Fibroblast of lung (primary cell): ENCODE results near the gene KRT82. TPM values are rescaled to one million over a fixed set of nuclear protein-coding genes. Genes with fewer than 3 reads are reported as not detected.

Experiments
- DNase-seq, 2 donors: peaks; one replicate each; pipeline versions ENCODE4 v3.0.0 to v3.0.0-alpha.2; 2010; ENCODE audit warnings: low read depth in 2 of 2
- H2AFZ ChIP-seq: 2 replicates; pipeline ENCODE4 v1.5.1; 2012; ENCODE audit warnings: low read length, control low read depth, inconsistent platforms
- H3K27ac ChIP-seq: 2 replicates; pipeline ENCODE4 v1.5.1; 2011; ENCODE audit warnings: low read length, control low read depth; ENCODE audit not compliant: insufficient read depth
- H3K27me3 ChIP-seq: 2 replicates; pipeline ENCODE4 v1.5.1; 2011; ENCODE audit warnings: mild to moderate bottlenecking, low read length; ENCODE audit not compliant: control insufficient read depth, insufficient read depth
- H3K36me3 ChIP-seq: 2 replicates; pipeline ENCODE4 v1.5.1; 2011; ENCODE audit warnings: low read length; ENCODE audit not compliant: control insufficient read depth, insufficient read depth
- H3K4me1 ChIP-seq: 2 replicates; pipeline ENCODE4 v1.5.1; 2011; ENCODE audit warnings: low read length; ENCODE audit not compliant: control insufficient read depth, insufficient read depth; ENCODE audit errors: extremely low read depth
- H3K4me2 ChIP-seq: 2 replicates; pipeline ENCODE4 v1.5.1; 2011; ENCODE audit warnings: low read length, control low read depth; ENCODE audit not compliant: insufficient read depth; ENCODE audit errors: extremely low read depth
- H3K4me3 ChIP-seq, 4 experiments: fragments of 200-600 bp in 1 of 4; sonication (generic) in 1 of 4; replicated peaks in 1 of 4; 2 replicates each; pipeline ENCODE4 v1.5.1; 2011 to 2016; ENCODE audit warnings: low read length in 4 of 4, low read depth in 3 of 4, mild to moderate bottlenecking in 3 of 4, control low read depth in 2 of 4, inconsistent platforms in 1 of 4, mixed read lengths in 1 of 4; ENCODE audit not compliant: insufficient read depth in 1 of 4; ENCODE audit errors: control extremely low read depth in 1 of 4
- H3K79me2 ChIP-seq: 2 replicates; pipeline ENCODE4 v1.5.1; 2012; ENCODE audit warnings: mild to moderate bottlenecking, low read length, inconsistent platforms; ENCODE audit not compliant: control insufficient read depth, insufficient read depth
- H3K9ac ChIP-seq: 2 replicates; pipeline ENCODE4 v1.5.1; 2011; ENCODE audit warnings: mild to moderate bottlenecking, low read length, control low read depth; ENCODE audit not compliant: insufficient read depth
- H3K9me3 ChIP-seq: 2 replicates; pipeline ENCODE4 v1.5.1; 2012; ENCODE audit warnings: low read depth, low read length; ENCODE audit not compliant: control insufficient read depth, insufficient read depth
- H4K20me1 ChIP-seq: 2 replicates; pipeline ENCODE4 v1.5.1; 2011; ENCODE audit warnings: low read length; ENCODE audit not compliant: control insufficient read depth, insufficient read depth; ENCODE audit errors: extremely low read depth
- EZH2 ChIP-seq: IDR thresholded peaks from 2 replicates; pipeline ENCODE4 v1.5.1; 2012; ENCODE audit warnings: low read length, control low read depth, mild to moderate bottlenecking; ENCODE audit errors: missing control alignments
- polyA plus RNA-seq, 2 donors: library from polyadenylated mRNA; depleted of rRNA in 1 of 2; stranded (reverse) in 1 of 2; unstranded in 1 of 2; fragments of >200 nt; gene quantifications; 2 replicates each; pipeline ENCODE4 v1.2.1, GENCODE V29; 2011 to 2012; ENCODE audit warnings: missing spikeins in 1 of 2
- total RNA-seq: library from RNA; depleted of rRNA; stranded (reverse); fragments of >200 nt; gene quantifications from 2 replicates; pipeline ENCODE4 v1.2.1, GENCODE V29; 2014
- TF ChIP-seq, protein P1 (sequence below), 2 donors: IDR thresholded peaks in 1 of 2; conservative IDR thresholded peaks in 1 of 2; 1 replicate in 1 of 2; 2 replicates in 1 of 2; pipeline ENCODE4 v1.5.1; 2011 to 2012; ENCODE audit warnings: low read length in 2 of 2, control low read depth in 1 of 2, inconsistent platforms in 1 of 2, low read depth in 1 of 2, mild to moderate bottlenecking in 1 of 2

Gene KRT82
- total and polyA plus RNA-seq, 2 donors (not counting 1 experiment from before 2014, with no cell fraction given), result not detected

DNA sequence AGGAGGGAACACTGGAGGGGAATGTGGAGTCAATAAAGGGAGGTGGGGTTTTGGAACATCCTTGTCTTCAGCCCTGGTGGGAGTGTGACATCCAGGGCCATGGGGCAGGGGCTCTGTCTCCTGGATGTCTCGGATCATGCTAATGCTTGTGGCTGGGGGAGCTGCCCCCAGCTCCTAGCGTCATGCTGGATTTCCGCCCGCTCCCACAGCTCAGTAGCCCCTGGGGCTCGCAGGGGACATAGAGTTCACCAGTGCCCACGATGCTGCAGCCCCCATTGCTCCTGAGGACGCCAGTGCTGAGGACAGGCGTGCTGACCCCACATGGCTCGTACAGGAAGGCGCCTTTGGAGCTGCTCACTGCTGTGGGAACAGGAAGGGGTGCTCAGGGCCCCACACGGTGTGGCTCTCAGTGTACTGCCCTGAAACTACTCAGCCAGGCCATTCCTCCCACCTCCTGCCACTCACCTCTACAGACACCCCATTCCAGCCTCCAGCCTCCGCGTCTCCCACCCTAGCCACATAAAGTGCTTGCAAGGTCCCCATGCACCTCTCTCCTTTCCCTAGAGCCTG, 11.2 kb downstream of the KRT82 start:
- H3K27me3 ChIP-seq, result no peaks in the 10 kb centered on the region
- H3K79me2 ChIP-seq, result no peaks in the 10 kb centered on the region
- H4K20me1 ChIP-seq, result no peaks in the 10 kb centered on the region
- TF ChIP-seq, protein P1, sequence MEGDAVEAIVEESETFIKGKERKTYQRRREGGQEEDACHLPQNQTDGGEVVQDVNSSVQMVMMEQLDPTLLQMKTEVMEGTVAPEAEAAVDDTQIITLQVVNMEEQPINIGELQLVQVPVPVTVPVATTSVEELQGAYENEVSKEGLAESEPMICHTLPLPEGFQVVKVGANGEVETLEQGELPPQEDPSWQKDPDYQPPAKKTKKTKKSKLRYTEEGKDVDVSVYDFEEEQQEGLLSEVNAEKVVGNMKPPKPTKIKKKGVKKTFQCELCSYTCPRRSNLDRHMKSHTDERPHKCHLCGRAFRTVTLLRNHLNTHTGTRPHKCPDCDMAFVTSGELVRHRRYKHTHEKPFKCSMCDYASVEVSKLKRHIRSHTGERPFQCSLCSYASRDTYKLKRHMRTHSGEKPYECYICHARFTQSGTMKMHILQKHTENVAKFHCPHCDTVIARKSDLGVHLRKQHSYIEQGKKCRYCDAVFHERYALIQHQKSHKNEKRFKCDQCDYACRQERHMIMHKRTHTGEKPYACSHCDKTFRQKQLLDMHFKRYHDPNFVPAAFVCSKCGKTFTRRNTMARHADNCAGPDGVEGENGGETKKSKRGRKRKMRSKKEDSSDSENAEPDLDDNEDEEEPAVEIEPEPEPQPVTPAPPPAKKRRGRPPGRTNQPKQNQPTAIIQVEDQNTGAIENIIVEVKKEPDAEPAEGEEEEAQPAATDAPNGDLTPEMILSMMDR (conservative IDR thresholded peaks at IDR 0.05 in 1 of 2, IDR thresholded peaks at IDR 0.05 in 1 of 2; ENCODE audit: low read depth in 1 of 2, low read length in 2 of 2), result no peak
- TF ChIP-seq EZH2, result no peak
- no peaks in the 10 kb centered on the region for H3K4me1 ChIP-seq
- H3K36me3 ChIP-seq, result no peaks in the 10 kb centered on the region
- DNase-seq, result no peak
- H3K4me3 ChIP-seq, result no peak overlapping the region
- no peaks in the 10 kb centered on the region for H3K9me3 ChIP-seq
- H3K4me2 ChIP-seq, result no peak overlapping the region
- H2AFZ ChIP-seq, result no peak overlapping the region
- no peak overlapping the region for H3K9ac ChIP-seq
- H3K27ac ChIP-seq, result no peak overlapping the region

DNA sequence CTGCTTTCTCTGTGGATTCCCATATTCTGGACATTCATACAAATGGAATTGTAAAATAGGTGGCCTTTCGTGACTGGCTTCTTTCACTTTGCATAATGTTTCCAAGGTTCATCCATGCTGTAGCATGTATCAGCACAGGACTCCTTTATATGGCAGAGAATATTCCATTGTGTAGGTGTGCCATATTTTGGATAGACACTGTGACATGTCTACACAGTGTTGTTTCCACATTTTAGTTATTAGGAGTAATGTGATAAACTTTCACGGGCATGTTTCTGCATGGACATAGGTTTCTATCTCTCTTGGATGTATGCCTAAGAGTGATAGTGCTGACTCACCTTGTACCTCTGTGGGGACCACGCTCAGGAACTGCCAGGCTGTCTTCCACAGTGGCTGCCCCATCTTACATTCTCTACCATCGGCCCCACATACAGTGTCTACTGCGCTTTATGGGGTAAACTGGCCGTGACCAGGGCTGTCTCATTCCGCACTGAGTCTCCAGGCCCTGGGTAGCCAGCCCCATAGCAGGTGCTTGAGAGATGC, 13.6 kb downstream of the KRT82 start:
- H3K27ac ChIP-seq, result no peak overlapping the region
- H3K27me3 ChIP-seq, result peaks cover 9% of the 10 kb centered on the region
- no peaks in the 10 kb centered on the region for H3K4me1 ChIP-seq

DNA sequence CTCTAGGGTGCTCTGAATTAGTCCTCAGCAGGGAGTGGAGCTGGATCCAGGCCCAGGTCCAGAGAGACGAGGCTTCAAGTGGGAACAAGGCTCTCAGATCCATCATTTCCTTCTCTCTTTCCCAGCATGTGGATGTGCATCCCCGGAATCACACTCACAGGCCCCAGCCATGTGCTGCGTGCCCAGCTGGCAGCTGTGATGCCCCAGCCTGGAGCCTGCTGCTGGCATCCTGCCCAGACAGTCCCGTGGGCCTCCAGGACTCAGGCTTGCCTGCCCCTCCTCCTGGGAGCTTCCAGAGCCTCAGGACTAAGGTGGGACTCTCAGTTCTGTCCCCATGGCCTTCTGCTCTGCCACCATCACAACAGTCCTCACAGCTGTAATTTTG, 14.5 kb downstream of the KRT82 start:
- peak in 1 of 2 donors; percentile 24 for DNase-seq

More for the DNA sequence above, 13.6 kb downstream of the KRT82 start:
- no peak overlapping the region for H3K4me2 ChIP-seq
- H2AFZ ChIP-seq, result no peak overlapping the region
- H3K4me3 ChIP-seq, result no peak overlapping the region
- H3K9me3 ChIP-seq, result no peaks in the 10 kb centered on the region
- H4K20me1 ChIP-seq, result no peaks in the 10 kb centered on the region
- DNase-seq, result no peak
- no peak overlapping the region for H3K9ac ChIP-seq
- no peaks in the 10 kb centered on the region for H3K79me2 ChIP-seq
- TF ChIP-seq, protein P1 (conservative IDR thresholded peaks at IDR 0.05 in 1 of 2, IDR thresholded peaks at IDR 0.05 in 1 of 2; ENCODE audit: low read depth in 1 of 2, low read length in 2 of 2), result no peak
- TF ChIP-seq EZH2, result no peak
- H3K36me3 ChIP-seq, result no peaks in the 10 kb centered on the region

More for the DNA sequence above, 14.5 kb downstream of the KRT82 start:
- Histone ChIP-seq H3K4me3 (no peak overlapping the region), H3K27ac (no peak overlapping the region), H3K27me3 (peaks cover 9% of the 10 kb centered on the region), H3K9me3 (no peaks in the 10 kb centered on the region), H4K20me1 (no peaks in the 10 kb centered on the region), H3K4me2 (no peak overlapping the region), H3K79me2 (no peaks in the 10 kb centered on the region), H3K4me1 (no peaks in the 10 kb centered on the region), H3K9ac (no peak overlapping the region), H3K36me3 (no peaks in the 10 kb centered on the region), H2AFZ (no peak overlapping the region)
- TF ChIP-seq, protein P1 (conservative IDR thresholded peaks at IDR 0.05 in 1 of 2, IDR thresholded peaks at IDR 0.05 in 1 of 2; ENCODE audit: low read depth in 1 of 2, low read length in 2 of 2), result no peak
- no peak for TF ChIP-seq EZH2
